H1 (cell line): ENCODE results near the gene PNPLA1. TPM values are rescaled to one million over a fixed set of nuclear protein-coding genes. Genes with fewer than 3 reads are reported as not detected.

Experiments used
- CTCF ChIA-PET: fragments of 300-600 bp; sonication (Branson Sonifier 250); formaldehyde crosslinking; loops from one replicate; lab custom pipeline; 2021; ENCODE audit not compliant: partially characterized antibody; lab: Charles Lee
- POLR2A ChIA-PET: fragments of 300-600 bp; sonication (Branson Sonifier 250); formaldehyde crosslinking; loops from one replicate; lab custom pipeline; 2021; ENCODE audit warnings: inconsistent platforms; ENCODE audit not compliant: partially characterized antibody; lab: Charles Lee
- DNase-seq, 2 experiments: peaks; one replicate each; pipeline versions ENCODE4 v3.0.0 to v3.0.0-alpha.2; 2010 to 2022; ENCODE audit warnings: low spot score in 2 of 2, low read depth in 1 of 2, mixed read lengths in 1 of 2
- FAIRE-seq: peaks from 2 replicates; lab custom pipeline; 2011; peaks lifted over from hg19 to GRCh38; lab: Jason Lieb, UNC
- H2AFZ ChIP-seq: 2 replicates; pipeline ENCODE4 v1.8.1; 2012; ENCODE audit warnings: low read length, inconsistent platforms
- H2AK5ac ChIP-seq: 2 replicates; pipeline ENCODE4 v1.6.1; 2013; ENCODE audit warnings: low read depth, low read length
- H2BK120ac ChIP-seq: replicated peaks from 2 replicates; pipeline ENCODE3; 2013; ENCODE audit warnings: low read depth, low read length, inconsistent platforms
- H2BK12ac ChIP-seq: 2 replicates; pipeline ENCODE4 v1.6.1; 2013; ENCODE audit warnings: low read depth, low read length
- H2BK15ac ChIP-seq: 2 replicates; pipeline ENCODE4 v1.6.1; 2013; ENCODE audit warnings: low read length
- H2BK20ac ChIP-seq: 2 replicates; pipeline ENCODE4 v1.6.1; 2013; ENCODE audit warnings: low read length
- H2BK5ac ChIP-seq: 2 replicates; pipeline ENCODE4 v1.6.1; 2013; ENCODE audit warnings: low read depth, low read length
- H3K14ac ChIP-seq: 2 replicates; pipeline ENCODE4 v1.6.1; 2013; ENCODE audit warnings: inconsistent platforms; ENCODE audit not compliant: insufficient read length
- H3K18ac ChIP-seq: 2 replicates; pipeline ENCODE4 v1.6.1; 2013; ENCODE audit warnings: low read length; ENCODE audit errors: extremely low read depth
- H3K23ac ChIP-seq: 2 replicates; pipeline ENCODE4 v1.6.1; 2013; ENCODE audit warnings: inconsistent platforms; ENCODE audit not compliant: insufficient read length
- H3K23me2 ChIP-seq: 2 replicates; pipeline ENCODE4 v1.6.1; 2013; ENCODE audit warnings: low read depth, low read length
- H3K27ac ChIP-seq: 2 replicates; pipeline ENCODE4 v1.6.1; 2011; ENCODE audit warnings: low read depth, low read length, inconsistent platforms
- H3K27me3 ChIP-seq, 4 experiments: replicated peaks in 1 of 4; 1 replicate in 1 of 4; 2 replicates in 3 of 4; pipeline versions ENCODE4 v1.6.1 to v1.8.1; 2011 to 2013; ENCODE audit warnings: low read length in 3 of 4, mild to moderate bottlenecking in 3 of 4, inconsistent platforms in 2 of 4, mixed read lengths in 2 of 4, moderate library complexity in 1 of 4; ENCODE audit not compliant: control insufficient read depth in 3 of 4, insufficient read depth in 3 of 4; ENCODE audit errors: extremely low read depth in 1 of 4
- H3K36me3 ChIP-seq, 4 experiments: 2 replicates each; pipeline versions ENCODE4 v1.6.1 to v1.8.1; 2011 to 2013; ENCODE audit warnings: mild to moderate bottlenecking in 4 of 4, low read length in 3 of 4, moderate library complexity in 2 of 4, control low read depth in 1 of 4, inconsistent platforms in 1 of 4; ENCODE audit not compliant: insufficient read depth in 4 of 4, control insufficient read depth in 2 of 4
- H3K4ac ChIP-seq: replicated peaks from 2 replicates; pipeline ENCODE3; 2013; ENCODE audit warnings: low read length, low read depth, mixed read lengths, inconsistent platforms; ENCODE audit not compliant: insufficient read length
- H3K4me1 ChIP-seq, 4 experiments: replicated peaks in 1 of 4; 1 replicate in 1 of 4; 2 replicates in 3 of 4; pipeline versions ENCODE4 v1.6.1 to v1.8.1; 2011 to 2013; ENCODE audit warnings: low read length in 3 of 4, inconsistent platforms in 2 of 4, mixed read lengths in 1 of 4; ENCODE audit not compliant: insufficient read depth in 4 of 4, control insufficient read depth in 3 of 4
- H3K4me2 ChIP-seq, 2 experiments: 2 replicates each; pipeline versions ENCODE4 v1.6.1 to v1.8.1; 2011 to 2013; ENCODE audit warnings: low read depth in 2 of 2, low read length in 2 of 2, control low read depth in 1 of 2, inconsistent platforms in 1 of 2, mild to moderate bottlenecking in 1 of 2; ENCODE audit not compliant: insufficient read depth in 1 of 2
- H3K4me3 ChIP-seq, 4 experiments: fragments of 200-600, 300-600 bp in 1 of 4; sonication (generic), shearing (Covaris generic), sonication (Bioruptor Twin) in 1 of 4; 2 replicates each; pipeline versions ENCODE4 v1.5.1 to v1.8.1; 2011 to 2016; ENCODE audit warnings: low read length in 4 of 4, low read depth in 3 of 4, control low read depth in 2 of 4, inconsistent platforms in 2 of 4, mild to moderate bottlenecking in 2 of 4, mixed read lengths in 1 of 4, moderate library complexity in 1 of 4; ENCODE audit not compliant: insufficient read depth in 2 of 4; ENCODE audit errors: extremely low read depth in 1 of 4
- H3K56ac ChIP-seq: replicated peaks from 2 replicates; pipeline ENCODE3; 2013; ENCODE audit warnings: low read depth, mild to moderate bottlenecking, mixed read lengths, low read length, inconsistent platforms; ENCODE audit not compliant: insufficient read length
- H3K79me1 ChIP-seq: 2 replicates; pipeline ENCODE4 v1.6.1; 2013; ENCODE audit warnings: low read depth, low read length, control low read depth
- H3K79me2 ChIP-seq, 2 experiments: 2 replicates each; pipeline versions ENCODE4 v1.6.1 to v1.8.1; 2012 to 2013; ENCODE audit warnings: low read length in 2 of 2, mild to moderate bottlenecking in 2 of 2, inconsistent platforms in 1 of 2; ENCODE audit not compliant: insufficient read depth in 2 of 2, control insufficient read depth in 1 of 2
- H3K9ac ChIP-seq, 4 experiments: replicated peaks in 1 of 4; 1 replicate in 1 of 4; 2 replicates in 3 of 4; pipeline versions ENCODE4 v1.6.1 to v1.8.1; 2011 to 2013; ENCODE audit warnings: low read depth in 3 of 4, low read length in 3 of 4, control low read depth in 2 of 4, mild to moderate bottlenecking in 2 of 4, moderate library complexity in 2 of 4, inconsistent platforms in 1 of 4; ENCODE audit errors: extremely low read depth in 1 of 4
- H3K9me3 ChIP-seq, 2 experiments: 2 replicates each; pipeline versions ENCODE4 v1.6.1 to v1.8.1; 2012 to 2013; ENCODE audit warnings: mild to moderate bottlenecking in 2 of 2, moderate library complexity in 2 of 2, control low read depth in 1 of 2, inconsistent platforms in 1 of 2, low read depth in 1 of 2, low read length in 1 of 2, mixed read lengths in 1 of 2; ENCODE audit not compliant: insufficient read depth in 2 of 2
- H4K20me1 ChIP-seq, 2 experiments: replicated peaks in 1 of 2; 2 replicates each; pipeline versions ENCODE3 to v1.8.1; 2011 to 2013; ENCODE audit warnings: inconsistent platforms in 2 of 2, low read length in 2 of 2, mild to moderate bottlenecking in 1 of 2; ENCODE audit not compliant: insufficient read depth in 2 of 2, control insufficient read depth in 1 of 2
- H4K5ac ChIP-seq: 2 replicates; pipeline ENCODE4 v1.6.1; 2013; ENCODE audit warnings: low read length, low read depth, mixed read lengths, inconsistent platforms; ENCODE audit not compliant: insufficient read length
- H4K8ac ChIP-seq: 2 replicates; pipeline ENCODE4 v1.8.0; 2013; ENCODE audit warnings: mild to moderate bottlenecking, moderate library complexity, low read length, inconsistent platforms; ENCODE audit not compliant: insufficient read depth; ENCODE audit errors: extremely low read depth
- H4K91ac ChIP-seq: replicated peaks from 2 replicates; pipeline ENCODE3; 2013; ENCODE audit warnings: low read length, mixed read lengths, inconsistent platforms; ENCODE audit not compliant: insufficient read length
- SRF ChIP-seq: IDR thresholded peaks from 2 replicates; pipeline ENCODE4 v1.6.1; 2011; ENCODE audit warnings: mild to moderate bottlenecking, low read depth, low read length, moderate library complexity
- WGBS, 2 experiments: shearing (Covaris generic) in 1 of 2; methylation state at CpG; one replicate each; pipeline versions ENCODE4 v1.1.6 to v1.1.7; 2013 to 2015; ENCODE audit warnings: low lambda C conversion rate in 2 of 2, mixed read lengths in 2 of 2, inconsistent platforms in 1 of 2, low coverage in 1 of 2, missing lambda C conversion rate in 1 of 2; ENCODE audit not compliant: insufficient replicate concordance in 2 of 2, insufficient coverage in 1 of 2, insufficient read length in 1 of 2; ENCODE audit errors: extremely low coverage in 1 of 2, missing lambda C conversion rate in 1 of 2; 5-methylcytosine and 5-hydroxymethylcytosine counted together
- polyA plus RNA-seq, 7 experiments: library from polyadenylated mRNA; depleted of rRNA in 3 of 7; stranded (reverse) in 5 of 7; unstranded in 2 of 7; fragments of >200 nt in 5 of 7; fragments of 200-250 nt in 2 of 7; gene quantifications; 1 replicate in 5 of 7; 2 replicates in 1 of 7; 4 replicates in 1 of 7; pipeline versions ENCODE4 v1.2.1 to v1.2.3, GENCODE V29; 2011 to 2013; ENCODE audit warnings: missing spikeins in 2 of 7, mixed read lengths in 2 of 7
- total RNA-seq: library from RNA; stranded (reverse); fragmentation: NEBNext Ultra II Directional; extraction: Animal tissue kit (Norgen Biotek cat#: 25700); gene quantifications from 2 replicates; pipeline ENCODE4 v1.2.1, GENCODE V29; 2021

The PNPLA1 gene
- total and polyA plus RNA-seq, 2 of the 8 experiments (the other 6 are each of a cell fraction or from before 2014, with no cell fraction given) = not detected

GRCh38 chr6:36330366-36330765, 60.5 kb downstream of the PNPLA1 start:
- Histone ChIP-seq H3K27me3 (no peaks in the 10 kb centered on the region; a peak in 1 of 7 replicates), H3K9me3 (no peaks in the 10 kb centered on the region), H2AFZ (peak overlapping the region; percentile 58; the same call in 1 of the 2 replicates), H2BK5ac (no peak overlapping the region), H3K36me3 (no peaks in the 10 kb centered on the region), H4K5ac (no peak overlapping the region), H4K20me1 (peaks cover 0 to 2% of the 10 kb centered on the region in 2 experiments), H2BK12ac (peak overlapping the region; percentile 43; the same call in 1 of the 2 replicates), H3K27ac (no peak overlapping the region), H3K79me2 (no peaks in the 10 kb centered on the region), H4K91ac (no peak overlapping the region), H3K79me1 (no peaks in the 10 kb centered on the region), H2BK20ac (no peak overlapping the region), H2BK120ac (no peak overlapping the region), H3K23me2 (no peaks in the 10 kb centered on the region), H3K14ac (no peak overlapping the region), H3K56ac (no peak overlapping the region), H3K23ac (no peak overlapping the region), H2AK5ac (no peak overlapping the region), H2BK15ac (no peak overlapping the region), H4K8ac (peak overlapping the region; percentile 75; the same call in 1 of the 2 replicates), H3K4me2 (no peak overlapping the region; a peak in 1 of 4 replicates), H3K4me3 (no peak overlapping the region), H3K4ac (no peak overlapping the region), H3K18ac (no peak overlapping the region; the same call in 1 of the 2 replicates), H3K4me1 (peaks cover 0 to 15% (median 6%) of the 10 kb centered on the region in 4 experiments; a peak in 6 of 7 replicates), H3K9ac (no peak overlapping the region)
- DNase-seq (no peak), FAIRE-seq (no peak)
- WGBS, 2 experiments = 87% methylated on average over 12 of the region's 14 CpGs; no CpG with 5 or more reads in 1 of the 2 experiments
- CTCF ChIA-PET = interaction anchor here (1.3 to 3.6 kb wide), 8 partner anchors 10 to 40 kb away, joined by 5 to 20 read pairs (median 8); no protein-coding TSS in a partner anchor
- POLR2A ChIA-PET = no interaction called here
- TF ChIP-seq SRF = no peak
